Measurements from ENCODE around the gene TAF10. TPM values are rescaled to one million over a fixed set of nuclear protein-coding genes. Genes with fewer than 3 reads are reported as not detected.

The TAF10 gene
- total and polyA plus RNA-seq, 8 donors = 53.5 to 116 (median 86.8) TPM

GRCh38 chr11:6622261-6623171 lies 10.5 kb upstream of the TAF10 start:
- Histone ChIP-seq H3K4me3 (no peak overlapping the region), H3K36me3 (no peaks in the 10 kb centered on the region), H3K27ac (no peak overlapping the region), H3K27me3 (no peaks in the 10 kb centered on the region), H3K4me1 (peaks cover 4 to 12% (median 5%) of the 10 kb centered on the region in 3 donors), H3K9me3 (no peaks in the 10 kb centered on the region)
- TF ChIP-seq CTCF (IDR thresholded peaks at IDR 0.05) = no peak
- no peak for ATAC-seq
- intact Hi-C loops (cut with DNase I) = no loop called here
- no peak for FAIRE-seq
- peak in 1 of 6 donors; percentile 67 for DNase-seq
- WGBS, 2 donors = 87 to 89% methylated on average over 23 to 24 of the region's 24 CpGs

GRCh38 chr11:6621711-6622211 lies 9.7 kb upstream of the TAF10 start:
- Histone ChIP-seq H3K36me3 (no peaks in the 10 kb centered on the region), H3K9me3 (no peaks in the 10 kb centered on the region), H3K27me3 (no peaks in the 10 kb centered on the region), H3K4me3 (no peak overlapping the region), H3K27ac (no peak overlapping the region), H3K4me1 (peaks cover 4 to 13% (median 5%) of the 10 kb centered on the region in 3 donors)
- DNase-seq = peak in 2 of 6 donors; percentile 46 to 70
- intact Hi-C loops (cut with DNase I) = no loop called here
- no peak for ATAC-seq
- WGBS, 2 donors = 78 to 91% methylated on average over 16 of the region's 16 CpGs
- no peak for TF ChIP-seq CTCF (IDR thresholded peaks at IDR 0.05)
- FAIRE-seq = no peak

- no peak overlapping the region for H3K27ac ChIP-seq
- H3K36me3 ChIP-seq = no peaks in the 10 kb centered on the region
- TF ChIP-seq CTCF (IDR thresholded peaks at IDR 0.05) = no peak
- H3K4me1 ChIP-seq = peaks cover 4 to 13% (median 5%) of the 10 kb centered on the region in 3 donors
- FAIRE-seq = no peak
- intact Hi-C loops (cut with DNase I) = no loop called here
- no peak for ATAC-seq
- H3K27me3 ChIP-seq = no peaks in the 10 kb centered on the region
- DNase-seq = no peak
- WGBS, 2 donors = 45 to 97% methylated on average over 1 of the region's 1 CpG
- H3K4me3 ChIP-seq = no peak overlapping the region
- H3K9me3 ChIP-seq = no peaks in the 10 kb centered on the region
Measured at GRCh38 chr11:6620636-6621035, 8.6 kb upstream of the TAF10 start.

- H3K27me3 ChIP-seq = no peaks in the 10 kb centered on the region
- H3K27ac ChIP-seq = peak within 1 kb of the TSS; percentile 47 to 89 (median 59)
- FAIRE-seq (peak; percentile 93), DNase-seq (peak; percentile 82 to 95 (median 90)), ATAC-seq (peak; percentile 97 to 99 (median 98))
- H3K4me1 ChIP-seq = peaks cover 0 to 13% (median 5%) of the 10 kb centered on the region in 3 donors
- intact Hi-C loops (cut with DNase I) = loop anchor here in 1 of 3 donors (10.0 kb wide), 1 partner anchor 66 kb away; the partner anchor contains the start of gene MRPL17
- no peaks in the 10 kb centered on the region for H3K9me3 ChIP-seq
- 0% methylated on average over 16 of the region's 16 CpGs for WGBS, 2 donors
- H3K36me3 ChIP-seq = no peaks in the 10 kb centered on the region
- peak within 1 kb of the TSS; percentile 48 to 83 (median 65) for H3K4me3 ChIP-seq
- TF ChIP-seq CTCF (IDR thresholded peaks at IDR 0.05) = no peak
Measured at GRCh38 chr11:6619004-6619745, 7.2 kb upstream of the TAF10 start, which contains the start of gene TPP1. TSS of gene TPP1 (minus strand) at chr11:6619422. CDS start at chr11:6619400, 22 bp downstream.
